ENCODE measurements around the gene LZTS2.

LZTS2 gene

GRCh38 chr10:101001659-101002035 lies 2.0 kb downstream of the LZTS2 start (continued):
- no peak for TF ChIP-seq ZNF837 (tag by site-specific recombination; IDR thresholded peaks at IDR 0.05)
- TF ChIP-seq ZNF354C (tag by site-specific recombination; IDR thresholded peaks at IDR 0.05; ENCODE audit: borderline replicate concordance, low read depth): no peak
- TF ChIP-seq CTCF (tag by site-specific recombination; IDR thresholded peaks at IDR 0.05): no peak
- no peak for TF ChIP-seq ZBTB17 (tag by site-specific recombination; IDR thresholded peaks at IDR 0.05)
- TF ChIP-seq ZNF514 (tag by site-specific recombination; IDR thresholded peaks at IDR 0.05): no peak
- TF ChIP-seq ATF2 (tag by site-specific recombination; IDR thresholded peaks at IDR 0.05; ENCODE audit: low read depth): no peak

GRCh38 chr10:101002456-101002855 lies 2.8 kb downstream of the LZTS2 start:
- Histone ChIP-seq H3K27ac (ENCODE audit: extremely low read depth, low read depth, low read length) (no peak overlapping the region), H3K4me1 (ENCODE audit: control insufficient read depth, insufficient read depth, low read length) (peaks cover 8% of the 10 kb centered on the region), H3K4me3 (ENCODE audit: low read depth, low read length) (no peak overlapping the region), H3K36me3 (ENCODE audit: control insufficient read depth in 2 of 2, insufficient read depth in 1 of 2, low read length in 2 of 2) (peaks cover 8 to 64% of the 10 kb centered on the region in 2 experiments; a peak in 2 of 3 replicates), H3K9me3 (ENCODE audit: control insufficient read depth, insufficient read depth, low read depth, low read length) (no peaks in the 10 kb centered on the region)
- POLR2A ChIA-PET: no interaction called here
- no peak for TF ChIP-seq ZNF654 (tag by site-specific recombination; IDR thresholded peaks at IDR 0.05; ENCODE audit: low read depth)
- 0 out of 2 replicates have a peak, but pooled peaks have one; percentile 25 for TF ChIP-seq PATZ1 (tag by site-specific recombination; IDR thresholded peaks at IDR 0.05)
- peak; percentile 69 for TF ChIP-seq HIC1 (tag by site-specific recombination; IDR thresholded peaks at IDR 0.05)
- CTCF ChIA-PET: interaction anchor here (0.6 to 4.5 kb wide), 7 partner anchors 9 to 1227 kb away, joined by 3 to 32 read pairs (median 6); no protein-coding TSS in a partner anchor

GRCh38 chr10:101003639-101004206 lies 4.1 kb downstream of the LZTS2 start:
- peaks cover 4% of the 10 kb centered on the region for H3K4me1 ChIP-seq (ENCODE audit: control insufficient read depth, insufficient read depth, low read length)
- TF ChIP-seq ZNF544 (tag by site-specific recombination; IDR thresholded peaks at IDR 0.05) (no peak), ZNF513 (tag by site-specific recombination; IDR thresholded peaks at IDR 0.05) (peak; percentile 59; the same call in 1 of the 2 replicates), GLIS2 (tag by site-specific recombination; IDR thresholded peaks at IDR 0.05) (peak; percentile 49; the same call in 1 of the 2 replicates)
- H3K36me3 ChIP-seq (ENCODE audit: control insufficient read depth in 2 of 2, insufficient read depth in 1 of 2, low read length in 2 of 2): peaks cover 8 to 67% of the 10 kb centered on the region in 2 experiments; a peak in 2 of 3 replicates
- ChIA-PET POLR2A (interaction anchor here (0.8 kb wide), 1 partner anchor 11 kb away, joined by 3 read pairs; no protein-coding TSS in a partner anchor), CTCF (interaction anchor here (0.6 to 4.5 kb wide), 7 partner anchors 8 to 485 kb away, joined by 3 to 32 read pairs (median 5); no protein-coding TSS in a partner anchor)
- no peak overlapping the region for H3K27ac ChIP-seq (ENCODE audit: extremely low read depth, low read depth, low read length)
- H3K9me3 ChIP-seq (ENCODE audit: control insufficient read depth, insufficient read depth, low read depth, low read length): no peaks in the 10 kb centered on the region
- H3K4me3 ChIP-seq (ENCODE audit: low read depth, low read length): no peak overlapping the region
